NB4 (cell line): Measurements from ENCODE around the gene CARM1.

Source experiments
- MYC ChIP-seq: IDR thresholded peaks from 2 replicates; pipeline ENCODE4 v1.6.1; 2011; ENCODE audit warnings: low read depth, low read length
- POLR2A ChIP-seq: IDR thresholded peaks from 2 replicates; pipeline ENCODE4 v1.6.1; 2011; ENCODE audit warnings: mild to moderate bottlenecking; ENCODE audit not compliant: insufficient read length; ENCODE audit errors: extremely low read depth
- TF ChIP-seq, protein P1 (sequence below): IDR thresholded peaks from one replicate; pipeline ENCODE4 v1.5.1; 2012; ENCODE audit warnings: low read depth, low read length

DNA sequence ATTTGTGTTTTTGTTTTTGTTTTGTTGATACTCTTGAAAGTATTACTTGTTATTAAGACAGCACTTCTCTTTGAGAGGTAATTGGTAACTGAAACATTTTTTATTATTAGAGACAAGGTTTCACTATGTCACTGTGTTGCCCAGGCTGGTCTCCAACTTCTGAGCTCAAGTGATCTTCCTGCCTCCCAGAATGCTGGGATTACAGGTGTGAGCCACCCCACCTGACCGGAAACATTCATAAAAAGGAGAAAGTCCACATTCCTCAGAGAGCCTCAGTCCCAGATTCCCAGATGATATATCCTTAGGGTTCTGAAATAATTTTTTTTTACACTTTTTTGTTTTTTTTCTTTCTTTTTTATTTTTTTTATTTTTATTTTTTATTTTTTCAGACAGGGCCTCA, 2.7 kb downstream of the CARM1 start:
- TF ChIP-seq, protein P1, sequence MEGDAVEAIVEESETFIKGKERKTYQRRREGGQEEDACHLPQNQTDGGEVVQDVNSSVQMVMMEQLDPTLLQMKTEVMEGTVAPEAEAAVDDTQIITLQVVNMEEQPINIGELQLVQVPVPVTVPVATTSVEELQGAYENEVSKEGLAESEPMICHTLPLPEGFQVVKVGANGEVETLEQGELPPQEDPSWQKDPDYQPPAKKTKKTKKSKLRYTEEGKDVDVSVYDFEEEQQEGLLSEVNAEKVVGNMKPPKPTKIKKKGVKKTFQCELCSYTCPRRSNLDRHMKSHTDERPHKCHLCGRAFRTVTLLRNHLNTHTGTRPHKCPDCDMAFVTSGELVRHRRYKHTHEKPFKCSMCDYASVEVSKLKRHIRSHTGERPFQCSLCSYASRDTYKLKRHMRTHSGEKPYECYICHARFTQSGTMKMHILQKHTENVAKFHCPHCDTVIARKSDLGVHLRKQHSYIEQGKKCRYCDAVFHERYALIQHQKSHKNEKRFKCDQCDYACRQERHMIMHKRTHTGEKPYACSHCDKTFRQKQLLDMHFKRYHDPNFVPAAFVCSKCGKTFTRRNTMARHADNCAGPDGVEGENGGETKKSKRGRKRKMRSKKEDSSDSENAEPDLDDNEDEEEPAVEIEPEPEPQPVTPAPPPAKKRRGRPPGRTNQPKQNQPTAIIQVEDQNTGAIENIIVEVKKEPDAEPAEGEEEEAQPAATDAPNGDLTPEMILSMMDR, result no peak
- TF ChIP-seq MYC (no peak), POLR2A (no peak)
